ENCODE data around the gene NR2C2.

NR2C2 gene

GRCh38 chr3:14925729-14926591 lies 21.4 kb upstream of the NR2C2 start:
- Mint-ChIP-seq H3K36me3 (ENCODE audit: low read depth) (no peaks in the 10 kb centered on the region), H3K4me3 (no peak overlapping the region), H3K9me3 (no peaks in the 10 kb centered on the region), H3K27ac (no peak overlapping the region), H3K4me1 (peaks cover 17% of the 10 kb centered on the region), H3K27me3 (ENCODE audit: low read depth, poor library complexity) (peaks cover 16% of the 10 kb centered on the region)
- peak; percentile 37 for DNase-seq
- TF ChIP-seq CTCF (IDR thresholded peaks at IDR 0.05): peak; percentile 78

- Mint-ChIP-seq H3K9me3 (no peaks in the 10 kb centered on the region), H3K4me3 (no peak overlapping the region), H3K4me1 (peaks cover 17% of the 10 kb centered on the region), H3K36me3 (ENCODE audit: low read depth) (no peaks in the 10 kb centered on the region), H3K27me3 (ENCODE audit: low read depth, poor library complexity) (peaks cover 19% of the 10 kb centered on the region), H3K27ac (no peak overlapping the region)
- TF ChIP-seq CTCF (IDR thresholded peaks at IDR 0.05): no peak
- DNase-seq: no peak
These were observed 20.8 kb upstream of the NR2C2 start for GRCh38 chr3:14926592-14926991.

- no peak for TF ChIP-seq CTCF (IDR thresholded peaks at IDR 0.05)
- Mint-ChIP-seq H3K27ac (no peak overlapping the region), H3K27me3 (ENCODE audit: low read depth, poor library complexity) (peaks cover 19% of the 10 kb centered on the region), H3K36me3 (ENCODE audit: low read depth) (no peaks in the 10 kb centered on the region), H3K4me1 (peaks cover 17% of the 10 kb centered on the region), H3K9me3 (no peaks in the 10 kb centered on the region), H3K4me3 (no peak overlapping the region)
- DNase-seq: no peak
These were observed 20.1 kb upstream of the NR2C2 start for GRCh38 chr3:14927308-14927707.

GRCh38 chr3:14929310-14930074 lies 17.9 kb upstream of the NR2C2 start:
- H3K36me3 Mint-ChIP-seq (ENCODE audit: low read depth): no peaks in the 10 kb centered on the region
- DNase-seq: no peak
- H3K27ac Mint-ChIP-seq: no peak overlapping the region
- H3K4me3 Mint-ChIP-seq: no peak overlapping the region
- H3K4me1 Mint-ChIP-seq: peaks cover 24% of the 10 kb centered on the region
- peaks cover 9% of the 10 kb centered on the region for H3K27me3 Mint-ChIP-seq (ENCODE audit: low read depth, poor library complexity)
- TF ChIP-seq CTCF (IDR thresholded peaks at IDR 0.05): no peak
- no peaks in the 10 kb centered on the region for H3K9me3 Mint-ChIP-seq

- DNase-seq: peak; percentile 27
- Mint-ChIP-seq H3K4me1 (peaks cover 34% of the 10 kb centered on the region), H3K27me3 (ENCODE audit: low read depth, poor library complexity) (peaks cover 4% of the 10 kb centered on the region), H3K9me3 (no peaks in the 10 kb centered on the region), H3K4me3 (peak overlapping the region; percentile 36), H3K27ac (peak overlapping the region; percentile 91), H3K36me3 (ENCODE audit: low read depth) (no peaks in the 10 kb centered on the region)
- no peak for TF ChIP-seq CTCF (IDR thresholded peaks at IDR 0.05)
These were observed 13.5 kb upstream of the NR2C2 start for GRCh38 chr3:14933820-14934425.

Measured in nephron progenitor cell (in vitro differentiated cells).